A549 (cell line): ENCODE data around the gene ZMYND8.

ENCODE experiments used
- EP300 ChIP-seq, 2 experiments: fragments of >200 bp; sonication (Bioruptor Twin); formaldehyde crosslinking; IDR thresholded peaks; 2 replicates in 1 of 2; 3 replicates in 1 of 2; pipeline ENCODE4 v1.6.1; 2016 to 2017
- JUN ChIP-seq, 2 experiments: fragments of >200 bp; sonication (Bioruptor Twin); formaldehyde crosslinking; IDR thresholded peaks; 2 replicates in 1 of 2; 3 replicates in 1 of 2; pipeline ENCODE4 v1.6.1; 2016 to 2017
- MAX ChIP-seq: IDR thresholded peaks from 2 replicates; pipeline ENCODE4 v1.6.1; 2012
- NPAS2 ChIP-seq: fragments of 250-450 bp; sonication (Bioruptor Pico); IDR thresholded peaks from 2 replicates; pipeline ENCODE4 v1.8.0; 2022; ENCODE audit warnings: mild to moderate bottlenecking, moderate library complexity, borderline replicate concordance
- POLR2A ChIP-seq: IDR thresholded peaks from 2 replicates; pipeline ENCODE4 v1.6.1; 2012; ENCODE audit warnings: mild to moderate bottlenecking, low read length
- SMC3 ChIP-seq: fragments of >200 bp; sonication (Bioruptor Twin); formaldehyde crosslinking; IDR thresholded peaks from 3 replicates; pipeline ENCODE4 v1.6.1; 2018; ENCODE audit warnings: inconsistent platforms

GRCh38 chr20:47306095-47306494 lies 50.4 kb downstream of the ZMYND8 start:
- TF ChIP-seq JUN (IDR thresholded peaks at IDR 0.05) (no peak), NPAS2 (CRISPR knock-in tag) (no peak), POLR2A (no peak), EP300 (IDR thresholded peaks at IDR 0.05) (no peak), MAX (no peak), SMC3 (no peak)
